GM12878 (cell line): Measurements from ENCODE around the gene NIPAL3.

Experiments used
- BHLHE40 ChIP-seq, 2 experiments: fragments of 450-650 bp in 1 of 2; IDR thresholded peaks; 2 replicates each; pipeline ENCODE4 v1.6.1; 2011 to 2017; ENCODE audit warnings: low read depth in 2 of 2, borderline replicate concordance in 1 of 2, improper control_type of control experiment in 1 of 2, low read length in 1 of 2, mild to moderate bottlenecking in 1 of 2
- CEBPB ChIP-seq, 2 experiments: fragments of 150-350 bp in 1 of 2; IDR thresholded peaks; 2 replicates each; pipeline ENCODE4 v1.6.1; 2012 to 2014; ENCODE audit warnings: low read depth in 2 of 2, low read length in 2 of 2, borderline replicate concordance in 1 of 2, inconsistent platforms in 1 of 2
- CHD4 ChIP-seq: fragments of 200-600 bp; sonication (generic); IDR thresholded peaks from 2 replicates; pipeline ENCODE4 v1.6.1; 2016; ENCODE audit warnings: mild to moderate bottlenecking
- EZH2 ChIP-seq: IDR thresholded peaks from 2 replicates; pipeline ENCODE4 v1.6.1; 2012; ENCODE audit warnings: low read depth, mild to moderate bottlenecking, control low read depth, inconsistent platforms, low read length, borderline replicate concordance; ENCODE audit not compliant: control insufficient read depth
- JUNB ChIP-seq: IDR thresholded peaks from 2 replicates; pipeline ENCODE4 v1.6.1; 2016; ENCODE audit warnings: antibody characterized with exemption, mild to moderate bottlenecking
- NFIC ChIP-seq: IDR thresholded peaks from 2 replicates; pipeline ENCODE4 v1.6.1; 2012; ENCODE audit warnings: low read depth, mild to moderate bottlenecking, inconsistent platforms, low read length, moderate library complexity
- NFYB ChIP-seq: IDR thresholded peaks from 2 replicates; pipeline ENCODE4 v1.6.1; 2011; ENCODE audit warnings: low read depth, mild to moderate bottlenecking, low read length, improper control_type of control experiment, moderate library complexity; ENCODE audit not compliant: insufficient read depth
- NR2C1 ChIP-seq: fragments of 450-650 bp; IDR thresholded peaks from 2 replicates; pipeline ENCODE4 v1.6.1; 2017; ENCODE audit warnings: antibody characterized with exemption, mild to moderate bottlenecking, moderate library complexity
- POLR2AphosphoS5 ChIP-seq: IDR thresholded peaks from 2 replicates; pipeline ENCODE4 v1.6.1; 2011; ENCODE audit warnings: mild to moderate bottlenecking, low read length, inconsistent platforms
- RB1 ChIP-seq: fragments of 450-650 bp; formaldehyde crosslinking; IDR thresholded peaks from 2 replicates; pipeline ENCODE4 v1.6.1; 2017; ENCODE audit warnings: mild to moderate bottlenecking, borderline replicate concordance
- RFX5 ChIP-seq: IDR thresholded peaks from 2 replicates; pipeline ENCODE4 v1.6.1; 2011; ENCODE audit warnings: low read depth, low read length, improper control_type of control experiment
- SIN3A ChIP-seq: IDR thresholded peaks from 2 replicates; pipeline ENCODE4 v1.6.1; 2012; ENCODE audit warnings: low read depth, low read length, improper control_type of control experiment
- TF ChIP-seq, protein P1 (sequence below), 3 experiments: IDR thresholded peaks in 2 of 3; conservative IDR thresholded peaks in 1 of 3; 2 replicates each; pipeline ENCODE4 v1.5.1; 2011; ENCODE audit warnings: low read depth in 3 of 3, low read length in 3 of 3, mild to moderate bottlenecking in 3 of 3, control low read depth in 2 of 3, moderate library complexity in 2 of 3, inconsistent platforms in 1 of 3, mixed read lengths in 1 of 3; ENCODE audit not compliant: control insufficient read depth in 2 of 3, insufficient read depth in 1 of 3; ENCODE audit errors: extremely low read depth in 1 of 3
- TF ChIP-seq, protein P2 (sequence below): fragments of 450-650 bp; IDR thresholded peaks from 2 replicates; pipeline ENCODE4 v1.6.1; 2018; ENCODE audit warnings: mild to moderate bottlenecking, low read depth, moderate library complexity; ENCODE audit not compliant: partially characterized antibody

GRCh38 chr1:24475700-24476099 is 60.1 kb downstream of the NIPAL3 start:
- no peak for TF ChIP-seq NFYB
- TF ChIP-seq, protein P1, sequence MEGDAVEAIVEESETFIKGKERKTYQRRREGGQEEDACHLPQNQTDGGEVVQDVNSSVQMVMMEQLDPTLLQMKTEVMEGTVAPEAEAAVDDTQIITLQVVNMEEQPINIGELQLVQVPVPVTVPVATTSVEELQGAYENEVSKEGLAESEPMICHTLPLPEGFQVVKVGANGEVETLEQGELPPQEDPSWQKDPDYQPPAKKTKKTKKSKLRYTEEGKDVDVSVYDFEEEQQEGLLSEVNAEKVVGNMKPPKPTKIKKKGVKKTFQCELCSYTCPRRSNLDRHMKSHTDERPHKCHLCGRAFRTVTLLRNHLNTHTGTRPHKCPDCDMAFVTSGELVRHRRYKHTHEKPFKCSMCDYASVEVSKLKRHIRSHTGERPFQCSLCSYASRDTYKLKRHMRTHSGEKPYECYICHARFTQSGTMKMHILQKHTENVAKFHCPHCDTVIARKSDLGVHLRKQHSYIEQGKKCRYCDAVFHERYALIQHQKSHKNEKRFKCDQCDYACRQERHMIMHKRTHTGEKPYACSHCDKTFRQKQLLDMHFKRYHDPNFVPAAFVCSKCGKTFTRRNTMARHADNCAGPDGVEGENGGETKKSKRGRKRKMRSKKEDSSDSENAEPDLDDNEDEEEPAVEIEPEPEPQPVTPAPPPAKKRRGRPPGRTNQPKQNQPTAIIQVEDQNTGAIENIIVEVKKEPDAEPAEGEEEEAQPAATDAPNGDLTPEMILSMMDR (IDR thresholded peaks at IDR 0.05 in 2 of 3, conservative IDR thresholded peaks at IDR 0.05 in 1 of 3; ENCODE audit: control insufficient read depth in 2 of 3, extremely low read depth in 1 of 3, insufficient read depth in 1 of 3, low read depth in 3 of 3, low read length in 3 of 3) = no peak
- TF ChIP-seq RB1 = no peak
- TF ChIP-seq CEBPB (IDR thresholded peaks at IDR 0.05; ENCODE audit: borderline replicate concordance in 1 of 2, low read depth in 2 of 2, low read length in 2 of 2) = no peak
- TF ChIP-seq, protein P2, sequence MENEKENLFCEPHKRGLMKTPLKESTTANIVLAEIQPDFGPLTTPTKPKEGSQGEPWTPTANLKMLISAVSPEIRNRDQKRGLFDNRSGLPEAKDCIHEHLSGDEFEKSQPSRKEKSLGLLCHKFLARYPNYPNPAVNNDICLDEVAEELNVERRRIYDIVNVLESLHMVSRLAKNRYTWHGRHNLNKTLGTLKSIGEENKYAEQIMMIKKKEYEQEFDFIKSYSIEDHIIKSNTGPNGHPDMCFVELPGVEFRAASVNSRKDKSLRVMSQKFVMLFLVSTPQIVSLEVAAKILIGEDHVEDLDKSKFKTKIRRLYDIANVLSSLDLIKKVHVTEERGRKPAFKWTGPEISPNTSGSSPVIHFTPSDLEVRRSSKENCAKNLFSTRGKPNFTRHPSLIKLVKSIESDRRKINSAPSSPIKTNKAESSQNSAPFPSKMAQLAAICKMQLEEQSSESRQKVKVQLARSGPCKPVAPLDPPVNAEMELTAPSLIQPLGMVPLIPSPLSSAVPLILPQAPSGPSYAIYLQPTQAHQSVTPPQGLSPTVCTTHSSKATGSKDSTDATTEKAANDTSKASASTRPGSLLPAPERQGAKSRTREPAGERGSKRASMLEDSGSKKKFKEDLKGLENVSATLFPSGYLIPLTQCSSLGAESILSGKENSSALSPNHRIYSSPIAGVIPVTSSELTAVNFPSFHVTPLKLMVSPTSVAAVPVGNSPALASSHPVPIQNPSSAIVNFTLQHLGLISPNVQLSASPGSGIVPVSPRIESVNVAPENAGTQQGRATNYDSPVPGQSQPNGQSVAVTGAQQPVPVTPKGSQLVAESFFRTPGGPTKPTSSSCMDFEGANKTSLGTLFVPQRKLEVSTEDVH = no peak
- no peak for TF ChIP-seq CHD4
- TF ChIP-seq NFIC = no peak
- TF ChIP-seq JUNB = no peak
- TF ChIP-seq RFX5 = no peak
- TF ChIP-seq POLR2AphosphoS5 = no peak
- TF ChIP-seq NR2C1 = no peak
- TF ChIP-seq EZH2 = no peak
- no peak for TF ChIP-seq SIN3A
- TF ChIP-seq BHLHE40 (IDR thresholded peaks at IDR 0.05; ENCODE audit: borderline replicate concordance in 1 of 2, low read depth in 2 of 2, low read length in 1 of 2) = no peak
